ENCODE measurements around the gene ILF3.

The ILF3 gene

GRCh38 chr19:10615429-10616023 lies 38.6 kb upstream of the ILF3 start:
- CTCF ChIA-PET, result no interaction called here

DNA sequence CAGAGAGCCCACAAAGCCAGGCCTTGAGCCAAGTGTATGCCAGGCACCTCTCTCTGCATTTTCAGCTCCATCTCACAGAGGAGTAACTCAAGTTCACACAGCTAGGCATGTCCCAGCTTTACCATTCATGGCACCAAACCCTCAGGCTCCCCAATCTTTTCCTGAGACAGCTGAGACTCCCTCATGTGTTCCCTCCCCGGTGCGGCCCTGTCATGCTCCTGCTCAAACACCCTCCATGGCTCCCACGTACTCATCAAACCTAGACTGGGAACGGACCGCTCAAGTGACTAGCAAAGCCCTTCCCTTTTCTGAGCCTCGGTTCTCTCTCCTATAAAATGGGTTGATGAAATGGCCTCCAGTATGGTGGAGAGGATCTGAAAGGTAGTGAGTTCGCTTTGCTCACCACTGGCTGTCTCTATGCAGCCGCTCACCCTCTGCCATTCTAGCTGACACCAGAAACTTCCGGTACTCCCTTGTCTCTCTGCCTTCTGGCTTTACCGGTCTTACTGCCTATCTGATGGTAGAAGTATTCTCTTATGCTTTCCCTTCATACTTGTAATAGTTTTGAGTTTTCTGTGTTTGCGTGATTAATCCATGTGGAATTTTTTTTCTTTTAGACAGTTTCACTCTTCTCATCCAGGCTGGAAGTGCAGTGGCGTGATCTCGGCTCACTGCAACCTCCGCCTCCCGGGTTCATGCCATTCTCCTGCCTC lies 36.6 kb upstream of the ILF3 start:
- ChIA-PET POLR2A (interaction anchor here (1.6 kb wide), 1 partner anchor 15 kb away, joined by 3 read pairs; no protein-coding TSS in a partner anchor), CTCF (interaction anchor here (1.2 kb wide), 1 partner anchor 29 kb away, joined by 3 read pairs; no protein-coding TSS in a partner anchor)
- TF ChIP-seq ELF4 (IDR thresholded peaks at IDR 0.05), result no peak
- no peak for DNase-seq (ENCODE audit: extremely low spot score)

More at GRCh38 chr19:10615429-10616023, 38.6 kb upstream of the ILF3 start:
- TF ChIP-seq BHLHE40 (IDR thresholded peaks at IDR 0.05; ENCODE audit: borderline replicate concordance) (no peak), ELF4 (IDR thresholded peaks at IDR 0.05) (no peak), HDGF (IDR thresholded peaks at IDR 0.05; ENCODE audit: borderline replicate concordance) (no peak), FOXK2 (IDR thresholded peaks at IDR 0.05) (no peak), PKNOX1 (IDR thresholded peaks at IDR 0.05) (no peak), CTBP1 (IDR thresholded peaks at IDR 0.05; ENCODE audit: borderline replicate concordance) (no peak), SUZ12 (IDR thresholded peaks at IDR 0.05) (no peak), FOXA1 (IDR thresholded peaks at IDR 0.05) (no peak), ZNF384 (IDR thresholded peaks at IDR 0.05) (no peak), L3MBTL2 (conservative IDR thresholded peaks at IDR 0.05) (no peak), LEF1 (IDR thresholded peaks at IDR 0.05; ENCODE audit: borderline replicate concordance) (no peak), SP1 (IDR thresholded peaks at IDR 0.05) (no peak), TARDBP (IDR thresholded peaks at IDR 0.05) (no peak), FOXM1 (IDR thresholded peaks at IDR 0.05; ENCODE audit: borderline replicate concordance) (no peak), ARNT (IDR thresholded peaks at IDR 0.05) (no peak), NFRKB (IDR thresholded peaks at IDR 0.05) (no peak)
- POLR2A ChIA-PET, result no interaction called here
- DNase-seq (ENCODE audit: extremely low spot score), result no peak

DNA sequence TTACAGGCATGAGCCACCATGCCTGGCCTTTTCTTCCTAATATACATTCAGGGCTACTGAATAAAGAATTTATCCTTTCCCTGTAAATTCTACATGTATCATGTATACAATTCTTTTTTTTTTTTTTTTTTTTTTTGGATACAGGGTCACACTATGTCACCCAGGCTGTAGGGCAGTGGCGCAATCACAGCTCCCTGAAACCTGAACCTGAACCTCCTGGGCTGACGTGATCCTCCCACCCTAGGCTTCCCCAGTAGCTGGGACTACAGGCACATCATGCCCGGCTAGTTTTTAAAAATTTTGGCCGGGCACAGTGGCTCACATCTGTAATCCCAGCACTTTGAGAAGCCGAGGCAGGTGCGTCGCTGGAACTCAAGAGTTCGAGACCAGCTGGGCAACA lies 35.3 kb upstream of the ILF3 start:
- ChIA-PET CTCF (interaction anchor here (0.6 kb wide), 1 partner anchor 19 kb away, joined by 4 read pairs; no protein-coding TSS in a partner anchor), POLR2A (no interaction called here)
- TF ChIP-seq PKNOX1 (IDR thresholded peaks at IDR 0.05), result no peak
- no peak for TF ChIP-seq BHLHE40 (IDR thresholded peaks at IDR 0.05; ENCODE audit: borderline replicate concordance)
- no peak for TF ChIP-seq SUZ12 (IDR thresholded peaks at IDR 0.05)
- TF ChIP-seq ARNT (IDR thresholded peaks at IDR 0.05), result no peak
- TF ChIP-seq ELF4 (IDR thresholded peaks at IDR 0.05), result no peak
- TF ChIP-seq NFRKB (IDR thresholded peaks at IDR 0.05), result no peak
- no peak for TF ChIP-seq CTBP1 (IDR thresholded peaks at IDR 0.05; ENCODE audit: borderline replicate concordance)
- no peak for TF ChIP-seq FOXK2 (IDR thresholded peaks at IDR 0.05)
- TF ChIP-seq HDGF (IDR thresholded peaks at IDR 0.05; ENCODE audit: borderline replicate concordance), result no peak
- TF ChIP-seq ZNF384 (IDR thresholded peaks at IDR 0.05), result no peak
- no peak for TF ChIP-seq LEF1 (IDR thresholded peaks at IDR 0.05; ENCODE audit: borderline replicate concordance)
- TF ChIP-seq FOXM1 (IDR thresholded peaks at IDR 0.05; ENCODE audit: borderline replicate concordance), result no peak
- TF ChIP-seq FOXA1 (IDR thresholded peaks at IDR 0.05), result no peak
- TF ChIP-seq L3MBTL2 (conservative IDR thresholded peaks at IDR 0.05), result no peak
- no peak for TF ChIP-seq TARDBP (IDR thresholded peaks at IDR 0.05)
- TF ChIP-seq SP1 (IDR thresholded peaks at IDR 0.05), result no peak
- no peak for DNase-seq (ENCODE audit: extremely low spot score)

DNA sequence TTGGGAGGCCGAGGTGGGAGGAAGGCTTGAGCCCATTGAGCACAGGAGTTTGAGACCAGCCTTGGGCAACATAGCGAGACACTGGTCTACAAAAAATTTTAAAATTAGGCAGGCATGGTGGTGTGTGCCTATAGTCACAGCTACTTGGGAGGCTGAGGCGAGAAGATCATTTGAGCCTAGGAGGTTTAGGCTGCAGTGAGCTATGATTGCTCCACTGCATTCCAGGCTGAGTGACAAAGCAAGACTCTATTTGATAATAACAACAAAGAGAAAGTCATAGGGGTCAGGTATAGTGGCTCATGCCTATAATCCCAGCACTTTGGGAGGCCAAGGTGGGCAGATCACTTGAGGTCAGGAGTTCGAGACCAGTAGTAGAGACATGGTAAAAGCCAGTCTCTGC lies 33.4 kb upstream of the ILF3 start:
- DNase-seq (ENCODE audit: extremely low spot score), result no peak
- ChIA-PET POLR2A (interaction anchor here (1.0 kb wide), 1 partner anchor 23 kb away, joined by 3 read pairs; no protein-coding TSS in a partner anchor), CTCF (interaction anchor here (0.6 kb wide), 1 partner anchor 47 kb away, joined by 4 read pairs; no protein-coding TSS in a partner anchor)
- TF ChIP-seq ZNF384 (IDR thresholded peaks at IDR 0.05) (no peak), NFRKB (IDR thresholded peaks at IDR 0.05) (no peak), L3MBTL2 (conservative IDR thresholded peaks at IDR 0.05) (no peak), LEF1 (IDR thresholded peaks at IDR 0.05; ENCODE audit: borderline replicate concordance) (no peak), FOXM1 (IDR thresholded peaks at IDR 0.05; ENCODE audit: borderline replicate concordance) (no peak), TARDBP (IDR thresholded peaks at IDR 0.05) (no peak), SUZ12 (IDR thresholded peaks at IDR 0.05) (no peak), BHLHE40 (IDR thresholded peaks at IDR 0.05; ENCODE audit: borderline replicate concordance) (no peak)

DNA sequence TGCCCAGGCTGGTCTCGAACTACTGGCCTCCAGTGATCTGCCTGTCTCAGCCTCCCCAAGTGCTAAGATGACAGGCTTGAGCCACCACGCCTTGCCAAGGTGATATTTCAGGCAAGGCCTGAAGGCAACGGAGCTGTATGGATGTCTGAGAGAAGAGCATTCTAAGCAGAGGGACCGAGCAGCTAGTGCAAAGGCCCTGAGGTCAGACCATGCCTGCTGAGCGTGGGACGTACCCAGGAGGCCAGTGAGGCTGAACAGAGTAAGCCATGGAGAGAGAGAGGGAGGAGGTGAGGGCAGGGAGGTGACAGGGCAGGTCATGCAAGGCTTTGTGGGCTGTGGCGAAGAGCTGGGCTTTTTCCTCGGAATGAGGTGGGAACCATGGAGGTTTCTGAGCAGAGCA lies 32.2 kb upstream of the ILF3 start:
- ChIA-PET CTCF (no interaction called here), POLR2A (no interaction called here)
- TF ChIP-seq TARDBP (IDR thresholded peaks at IDR 0.05) (no peak), ZNF384 (IDR thresholded peaks at IDR 0.05) (no peak), FOXM1 (IDR thresholded peaks at IDR 0.05; ENCODE audit: borderline replicate concordance) (no peak), CTBP1 (IDR thresholded peaks at IDR 0.05; ENCODE audit: borderline replicate concordance) (no peak), ELF4 (IDR thresholded peaks at IDR 0.05) (no peak), NFRKB (IDR thresholded peaks at IDR 0.05) (no peak), LEF1 (IDR thresholded peaks at IDR 0.05; ENCODE audit: borderline replicate concordance) (no peak), FOXK2 (IDR thresholded peaks at IDR 0.05) (no peak), ARNT (IDR thresholded peaks at IDR 0.05) (no peak), L3MBTL2 (conservative IDR thresholded peaks at IDR 0.05) (no peak), SUZ12 (IDR thresholded peaks at IDR 0.05) (no peak), HDGF (IDR thresholded peaks at IDR 0.05; ENCODE audit: borderline replicate concordance) (no peak), PKNOX1 (IDR thresholded peaks at IDR 0.05) (no peak)
- DNase-seq (ENCODE audit: extremely low spot score), result no peak
